HEK293 (cell line): Measurements from ENCODE around the gene AKR1C1.

Source experiments
- CTCF ChIP-seq: fragments of 450-650 bp; formaldehyde crosslinking; IDR thresholded peaks from 2 replicates; pipeline ENCODE4 v1.5.1; 2016; ENCODE audit warnings: missing biosample characterization, missing genetic modification characterization
- MYNN ChIP-seq: fragments of 450-650 bp; formaldehyde crosslinking; IDR thresholded peaks from 2 replicates; pipeline ENCODE4 v1.5.1; 2016; ENCODE audit warnings: missing biosample characterization, missing genetic modification characterization, borderline replicate concordance
- ZNF416 ChIP-seq: fragments of 450-650 bp; formaldehyde crosslinking; IDR thresholded peaks from 2 replicates; pipeline ENCODE4 v1.5.1; 2016; ENCODE audit warnings: missing biosample characterization, missing genetic modification characterization
- ZNF48 ChIP-seq: fragments of 450-650 bp; formaldehyde crosslinking; IDR thresholded peaks from 2 replicates; pipeline ENCODE4 v1.5.1; 2016; ENCODE audit warnings: missing biosample characterization, missing genetic modification characterization
- ZNF501 ChIP-seq: fragments of 450-650 bp; formaldehyde crosslinking; IDR thresholded peaks from 2 replicates; pipeline ENCODE4 v1.5.1; 2016; ENCODE audit warnings: missing biosample characterization, missing genetic modification characterization
- ZNF777 ChIP-seq: fragments of 450-650 bp; formaldehyde crosslinking; IDR thresholded peaks from 2 replicates; pipeline ENCODE4 v1.5.1; 2017; ENCODE audit warnings: missing biosample characterization, missing genetic modification characterization, borderline replicate concordance
- TF ChIP-seq, protein P1 (sequence below): fragments of 450-650 bp; formaldehyde crosslinking; IDR thresholded peaks from 2 replicates; pipeline ENCODE4 v1.5.1; 2016; ENCODE audit warnings: missing biosample characterization, missing genetic modification characterization, borderline replicate concordance

DNA sequence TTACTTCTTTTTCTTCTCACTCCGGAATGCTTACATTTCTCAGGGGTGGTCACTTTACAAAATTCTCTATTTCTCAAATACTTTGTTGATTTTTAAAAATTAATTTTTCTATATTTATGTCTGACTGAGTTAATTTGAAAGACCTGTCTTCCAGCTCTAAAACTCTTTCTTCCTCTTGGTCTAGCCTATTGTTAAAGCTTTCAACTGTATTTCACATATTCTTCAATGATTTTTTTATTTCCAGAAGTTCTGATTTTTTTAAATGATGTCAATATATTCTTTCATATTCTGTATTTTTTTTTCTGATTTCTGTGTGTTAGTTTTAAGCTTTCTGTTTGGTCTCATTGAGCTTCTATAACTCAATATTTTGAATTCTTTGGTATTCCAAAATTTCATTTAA, 67.8 kb downstream of the AKR1C1 start:
- TF ChIP-seq CTCF, result no peak
- no peak for TF ChIP-seq ZNF416
- TF ChIP-seq ZNF501 (tag by site-specific recombination), result no peak
- TF ChIP-seq ZNF48 (tag by site-specific recombination), result no peak
- TF ChIP-seq MYNN (tag by site-specific recombination), result no peak
- TF ChIP-seq ZNF777 (tag by site-specific recombination), result no peak
- TF ChIP-seq, protein P1, sequence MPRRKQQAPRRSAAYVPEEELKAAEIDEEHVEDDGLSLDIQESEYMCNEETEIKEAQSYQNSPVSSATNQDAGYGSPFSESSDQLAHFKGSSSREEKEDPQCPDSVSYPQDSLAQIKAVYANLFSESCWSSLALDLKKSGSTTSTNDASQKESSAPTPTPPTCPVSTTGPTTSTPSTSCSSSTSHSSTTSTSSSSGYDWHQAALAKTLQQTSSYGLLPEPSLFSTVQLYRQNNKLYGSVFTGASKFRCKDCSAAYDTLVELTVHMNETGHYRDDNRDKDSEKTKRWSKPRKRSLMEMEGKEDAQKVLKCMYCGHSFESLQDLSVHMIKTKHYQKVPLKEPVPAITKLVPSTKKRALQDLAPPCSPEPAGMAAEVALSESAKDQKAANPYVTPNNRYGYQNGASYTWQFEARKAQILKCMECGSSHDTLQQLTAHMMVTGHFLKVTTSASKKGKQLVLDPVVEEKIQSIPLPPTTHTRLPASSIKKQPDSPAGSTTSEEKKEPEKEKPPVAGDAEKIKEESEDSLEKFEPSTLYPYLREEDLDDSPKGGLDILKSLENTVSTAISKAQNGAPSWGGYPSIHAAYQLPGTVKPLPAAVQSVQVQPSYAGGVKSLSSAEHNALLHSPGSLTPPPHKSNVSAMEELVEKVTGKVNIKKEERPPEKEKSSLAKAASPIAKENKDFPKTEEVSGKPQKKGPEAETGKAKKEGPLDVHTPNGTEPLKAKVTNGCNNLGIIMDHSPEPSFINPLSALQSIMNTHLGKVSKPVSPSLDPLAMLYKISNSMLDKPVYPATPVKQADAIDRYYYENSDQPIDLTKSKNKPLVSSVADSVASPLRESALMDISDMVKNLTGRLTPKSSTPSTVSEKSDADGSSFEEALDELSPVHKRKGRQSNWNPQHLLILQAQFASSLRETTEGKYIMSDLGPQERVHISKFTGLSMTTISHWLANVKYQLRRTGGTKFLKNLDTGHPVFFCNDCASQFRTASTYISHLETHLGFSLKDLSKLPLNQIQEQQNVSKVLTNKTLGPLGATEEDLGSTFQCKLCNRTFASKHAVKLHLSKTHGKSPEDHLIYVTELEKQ (tag by site-specific recombination), result no peak
